ENCODE results near the gene CLASRP.

GRCh38 chr19:45112111-45112827 lies 73.4 kb downstream of the CLASRP start:
- TF ChIP-seq POLR2A (IDR thresholded peaks at IDR 0.05; ENCODE audit: low read length) = no peak
- no peak for TF ChIP-seq GATA1 (IDR thresholded peaks at IDR 0.05; ENCODE audit: low read depth, low read length)

Measured in erythroblast (primary cell).